GM12874 (cell line): ENCODE results near the gene TNS2.

Source experiments
- TF ChIP-seq, protein P1 (sequence below): IDR thresholded peaks from 2 replicates; pipeline ENCODE4 v1.5.1; 2011; ENCODE audit warnings: low read depth, mild to moderate bottlenecking, control low read depth, low read length, moderate library complexity; ENCODE audit not compliant: insufficient read depth

Gene TNS2

DNA sequence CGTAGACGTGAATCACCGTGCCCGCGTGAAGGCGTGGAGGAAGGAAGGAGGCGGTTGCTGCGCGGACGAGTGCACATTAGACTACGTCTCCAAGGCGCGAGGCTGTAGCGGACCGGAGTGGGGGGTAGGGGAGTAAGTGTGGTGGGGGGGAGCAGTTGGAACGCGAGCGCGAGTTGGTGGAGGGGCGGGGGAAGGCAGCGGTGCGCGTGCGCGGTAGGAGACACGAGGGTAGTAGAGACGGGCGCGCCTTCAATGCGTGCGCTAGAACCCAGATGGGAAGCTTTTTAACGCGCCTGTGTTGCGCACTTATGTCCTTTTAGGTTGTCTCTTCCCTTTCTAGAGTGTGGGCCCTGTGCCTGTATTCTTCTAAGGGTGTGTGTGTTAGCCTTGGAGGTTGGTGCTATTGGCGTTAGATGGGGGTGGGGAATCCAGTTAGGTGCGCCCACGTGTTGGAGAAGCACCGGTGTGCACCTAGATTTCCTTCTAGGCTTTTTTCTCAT is 43.0 kb upstream of the TNS2 start:
- TF ChIP-seq, protein P1, sequence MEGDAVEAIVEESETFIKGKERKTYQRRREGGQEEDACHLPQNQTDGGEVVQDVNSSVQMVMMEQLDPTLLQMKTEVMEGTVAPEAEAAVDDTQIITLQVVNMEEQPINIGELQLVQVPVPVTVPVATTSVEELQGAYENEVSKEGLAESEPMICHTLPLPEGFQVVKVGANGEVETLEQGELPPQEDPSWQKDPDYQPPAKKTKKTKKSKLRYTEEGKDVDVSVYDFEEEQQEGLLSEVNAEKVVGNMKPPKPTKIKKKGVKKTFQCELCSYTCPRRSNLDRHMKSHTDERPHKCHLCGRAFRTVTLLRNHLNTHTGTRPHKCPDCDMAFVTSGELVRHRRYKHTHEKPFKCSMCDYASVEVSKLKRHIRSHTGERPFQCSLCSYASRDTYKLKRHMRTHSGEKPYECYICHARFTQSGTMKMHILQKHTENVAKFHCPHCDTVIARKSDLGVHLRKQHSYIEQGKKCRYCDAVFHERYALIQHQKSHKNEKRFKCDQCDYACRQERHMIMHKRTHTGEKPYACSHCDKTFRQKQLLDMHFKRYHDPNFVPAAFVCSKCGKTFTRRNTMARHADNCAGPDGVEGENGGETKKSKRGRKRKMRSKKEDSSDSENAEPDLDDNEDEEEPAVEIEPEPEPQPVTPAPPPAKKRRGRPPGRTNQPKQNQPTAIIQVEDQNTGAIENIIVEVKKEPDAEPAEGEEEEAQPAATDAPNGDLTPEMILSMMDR, result no peak

DNA sequence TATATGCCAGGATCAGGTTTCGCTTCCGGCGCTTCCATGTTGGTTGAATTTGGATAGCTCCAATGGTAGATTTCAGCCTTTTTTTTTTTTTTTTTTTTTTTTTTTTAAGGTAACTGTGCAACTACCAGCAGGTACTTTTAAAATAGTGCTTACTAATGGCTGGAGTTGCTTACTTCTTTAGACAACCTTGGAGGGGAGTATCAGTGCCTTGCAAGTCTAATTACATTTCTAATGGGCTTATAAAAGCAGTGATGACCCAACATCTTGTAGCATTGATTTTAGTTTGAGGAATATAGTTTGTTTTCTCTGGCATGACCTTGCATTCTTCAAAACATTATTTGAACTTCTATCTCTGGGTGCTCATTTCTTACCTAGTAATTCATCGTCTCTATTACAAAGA is 42.5 kb upstream of the TNS2 start:
- TF ChIP-seq, protein P1, result no peak

DNA sequence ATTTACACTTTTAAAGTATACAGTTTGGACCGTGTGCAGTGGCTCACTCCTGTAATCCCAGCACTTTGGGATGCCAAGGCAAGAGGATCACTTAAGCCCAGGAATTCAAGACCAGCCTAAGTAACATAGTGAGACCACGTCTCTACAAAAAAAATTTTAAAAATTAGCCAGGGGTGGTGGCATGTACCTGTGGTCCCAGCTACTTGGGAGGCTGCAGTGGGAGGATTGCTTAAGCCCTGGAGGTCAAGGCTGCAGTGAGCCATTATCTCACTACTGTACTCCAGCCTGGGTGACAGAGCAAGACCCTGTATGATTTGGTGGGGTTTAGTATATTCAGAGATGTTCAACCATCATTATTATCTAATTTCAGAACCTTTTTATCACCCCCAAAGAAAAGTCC is 38.9 kb upstream of the TNS2 start:
- TF ChIP-seq, protein P1, result no peak

DNA sequence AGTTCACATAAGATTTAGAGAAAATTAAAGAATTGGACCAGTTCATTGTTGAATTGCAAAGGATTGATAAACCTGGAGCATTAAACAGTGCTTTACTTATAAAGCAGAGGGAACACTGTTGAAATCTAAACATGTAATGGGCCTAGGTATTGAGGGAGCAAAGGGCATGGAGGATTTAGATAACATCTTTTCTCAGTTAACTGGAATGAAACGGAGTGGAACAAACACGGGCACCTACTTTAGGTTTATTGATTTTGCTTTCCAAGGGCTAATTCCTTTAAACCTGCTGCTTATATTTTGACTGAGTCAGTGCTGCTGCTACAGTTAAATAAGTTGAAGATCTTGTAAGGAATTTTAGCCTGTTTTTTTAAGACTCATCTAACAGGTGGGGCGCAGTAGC is 38.0 kb upstream of the TNS2 start:
- TF ChIP-seq, protein P1, result no peak

DNA sequence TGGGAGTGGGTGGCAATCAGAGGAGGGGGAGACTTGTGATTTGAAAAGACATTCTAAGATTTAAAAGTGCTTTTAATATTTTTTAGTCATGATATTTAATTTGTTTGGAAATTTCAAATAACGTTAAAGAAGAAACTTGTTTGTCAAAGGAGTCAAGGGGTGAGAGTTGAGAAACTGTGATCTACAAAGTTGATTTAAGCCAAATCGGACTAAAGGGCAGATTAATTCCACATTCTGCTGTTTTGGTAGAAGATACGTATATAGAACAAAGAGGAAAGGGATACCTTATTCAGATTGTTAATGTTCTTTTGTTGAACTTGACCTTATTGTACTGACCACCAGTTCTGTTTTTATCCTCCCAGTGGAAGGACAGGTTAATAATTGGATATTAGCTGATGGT is 36.9 kb upstream of the TNS2 start:
- TF ChIP-seq, protein P1, result no peak

DNA sequence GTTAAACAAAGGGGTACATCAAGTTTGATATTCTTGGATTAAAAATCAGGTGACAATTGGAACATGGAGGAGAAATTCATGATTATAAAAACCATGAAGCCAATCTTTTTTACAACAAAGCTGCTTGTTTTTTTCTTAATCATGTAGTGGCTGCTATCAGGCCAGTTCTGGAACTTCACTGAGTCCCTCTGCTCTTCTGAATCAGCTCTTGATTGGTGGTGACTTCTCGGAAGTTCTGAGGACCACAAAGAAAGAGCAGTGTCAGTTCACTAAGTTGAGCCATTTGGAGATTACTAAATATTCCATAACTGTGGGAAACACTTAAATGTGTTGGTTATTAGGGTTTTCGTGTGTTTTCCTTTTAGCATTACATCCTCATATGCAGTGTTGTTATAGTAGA is 35.2 kb upstream of the TNS2 start:
- TF ChIP-seq, protein P1, result no peak

DNA sequence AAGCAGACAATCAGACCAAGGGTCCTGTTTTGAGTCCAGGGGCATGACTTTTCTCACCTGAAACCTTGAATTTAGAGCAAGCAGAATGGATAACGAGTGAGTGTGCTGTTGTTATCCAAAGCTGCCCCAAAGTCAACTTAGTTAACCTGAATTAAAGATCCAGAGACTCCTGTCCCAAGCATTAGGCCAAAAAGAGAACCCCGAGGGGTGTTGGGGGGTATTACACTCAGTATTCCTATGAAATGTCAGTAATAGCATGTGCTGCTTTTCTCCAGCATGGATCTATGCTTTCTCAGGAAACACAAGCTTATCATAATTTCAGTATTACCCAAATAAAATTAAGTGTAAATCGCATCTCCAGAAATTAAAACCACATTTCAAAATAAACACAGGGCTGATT is 24.6 kb upstream of the TNS2 start:
- TF ChIP-seq, protein P1, result no peak

DNA sequence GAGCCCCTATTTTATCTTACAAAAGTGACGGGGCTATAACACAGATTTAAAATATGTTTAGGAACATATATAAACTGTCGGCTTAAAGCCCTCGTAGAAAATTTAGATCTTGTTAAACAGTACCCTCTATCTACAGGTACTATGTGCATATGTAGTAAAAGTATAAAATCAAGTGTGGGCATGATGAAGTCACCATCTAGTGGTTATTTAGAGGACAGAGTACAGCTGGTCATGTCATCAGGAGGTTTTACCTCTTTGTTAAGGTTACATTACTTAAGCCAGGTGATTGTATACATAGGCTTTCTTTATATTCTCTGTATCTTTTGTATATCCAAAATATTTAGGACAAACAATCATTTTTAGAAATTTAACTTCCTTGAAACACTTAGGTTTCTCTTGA is 18.2 kb upstream of the TNS2 start:
- TF ChIP-seq, protein P1, result no peak
